Motor neuron (in vitro differentiated cells): Measurements from ENCODE around the gene LRRC45. TPM values are rescaled to one million over a fixed set of nuclear protein-coding genes. Genes with fewer than 3 reads are reported as not detected.

Experiments used
- ATAC-seq, 8 experiments: fragments of 200-7000 bp; cut with Tn5 transposase; replicated peaks in 6 of 8; 2 replicates each; pipeline ENCODE4 v1.8.0; 2021; ENCODE audit warnings: mild to moderate bottlenecking in 8 of 8, moderate library complexity in 8 of 8
- H3K27ac ChIP-seq, 2 donors: fragments of 250-450 bp; sonication (Bioruptor Pico); 2 replicates each; pipeline ENCODE4 v1.9.0; 2021; ENCODE audit warnings: antibody characterized with exemption in 2 of 2, mild to moderate bottlenecking in 2 of 2, moderate library complexity in 1 of 2
- H3K4me1 ChIP-seq, 2 donors: fragments of 250-450 bp; sonication (Bioruptor Pico); replicated peaks in 1 of 2; 2 replicates each; pipeline ENCODE4 v1.6.1; 2021; ENCODE audit warnings: antibody characterized with exemption in 2 of 2, mild to moderate bottlenecking in 2 of 2, moderate library complexity in 1 of 2
- H3K4me3 ChIP-seq, 5 donors: fragments of 250-450 bp; sonication (Bioruptor Pico); 2 replicates each; pipeline ENCODE4 v1.9.0; 2021; ENCODE audit warnings: antibody characterized with exemption in 5 of 5, mild to moderate bottlenecking in 5 of 5, moderate library complexity in 4 of 5
- WGBS, 10 experiments: fragments of 450-650 bp; shearing (Covaris generic); methylation state at CpG; one replicate each; pipeline ENCODE4 v1.0.0; 2022; 5-methylcytosine and 5-hydroxymethylcytosine counted together
- in situ Hi-C, 9 experiments: fragments of 400-800 bp; cut with MboI; loops; one replicate each; pipeline ENCODE4 v1.15.0; 2021; ENCODE audit warnings: low sequenced_read_pairs in 9 of 9, low pct_unique_long_range_greater_than_20kb in 2 of 9; ENCODE audit not compliant: unreplicated experiment in 9 of 9
- total RNA-seq, 8 experiments: library from RNA; unstranded; fragments of 300-600 nt; gene quantifications; 2 replicates each; pipeline versions ENCODE4 v1.2.3 to v1.2.4, GENCODE V29; 2022

Gene LRRC45
- total RNA-seq, 8 experiments from 2014 or later, result 2.8 to 18.1 (median 10.7) TPM

GRCh38 chr17:82014971-82015310 is 8.2 kb upstream of the LRRC45 start:
- Histone ChIP-seq H3K4me1 (peaks cover 13 to 21% of the 10 kb centered on the region in 2 donors), H3K27ac (no peak overlapping the region), H3K4me3 (no peak overlapping the region)
- 61 to 100% (median 83%) methylated on average over 1 to 3 of the region's 13 CpGs; no CpG with 5 or more reads in 7 of the 10 experiments for WGBS, 10 experiments
- ATAC-seq, result no peak
- in situ Hi-C loops, result no loop called here

- H3K27ac ChIP-seq, result no peak overlapping the region
- in situ Hi-C loops, result no loop called here
- peak in 4 of 8 experiments; percentile 7 to 23 (median 10) for ATAC-seq
- H3K4me1 ChIP-seq, result peaks cover 13 to 21% of the 10 kb centered on the region in 2 donors
- 73% methylated on average over 3 of the region's 24 CpGs; no CpG with 5 or more reads in 9 of the 10 experiments for WGBS, 10 experiments
- H3K4me3 ChIP-seq, result no peak overlapping the region
These were observed 7.7 kb upstream of the LRRC45 start for GRCh38 chr17:82015311-82015971.

GRCh38 chr17:82016061-82016874 is 6.8 kb upstream of the LRRC45 start:
- 0% methylated on average over 1 of the region's 28 CpGs; no CpG with 5 or more reads in 9 of the 10 experiments for WGBS, 10 experiments
- H3K4me1 ChIP-seq, result peaks cover 14 to 22% of the 10 kb centered on the region in 2 donors
- H3K4me3 ChIP-seq, result no peak overlapping the region
- in situ Hi-C loops, result no loop called here
- H3K27ac ChIP-seq, result no peak overlapping the region
- no peak for ATAC-seq

- peaks cover 21 to 28% of the 10 kb centered on the region in 2 donors for H3K4me1 ChIP-seq
- no peak overlapping the region for H3K27ac ChIP-seq
- in situ Hi-C loops, result no loop called here
- H3K4me3 ChIP-seq, result no peak overlapping the region
- ATAC-seq, result no peak
- 100% methylated on average over 1 of the region's 24 CpGs; no CpG with 5 or more reads in 8 of the 10 experiments for WGBS, 10 experiments
These were observed 6.1 kb upstream of the LRRC45 start for GRCh38 chr17:82016875-82017459.

GRCh38 chr17:82017612-82018151 is 5.4 kb upstream of the LRRC45 start:
- H3K27ac ChIP-seq, result no peak overlapping the region
- in situ Hi-C loops, result no loop called here
- no peak for ATAC-seq
- 50 to 77% (median 70%) methylated on average over 2 to 3 of the region's 13 CpGs; no CpG with 5 or more reads in 7 of the 10 experiments for WGBS, 10 experiments
- H3K4me3 ChIP-seq, result no peak overlapping the region
- H3K4me1 ChIP-seq, result peaks cover 16 to 21% of the 10 kb centered on the region in 2 donors

GRCh38 chr17:82018152-82018988 is 4.7 kb upstream of the LRRC45 start:
- Histone ChIP-seq H3K4me3 (no peak overlapping the region), H3K4me1 (peaks cover 9 to 14% of the 10 kb centered on the region in 2 donors), H3K27ac (no peak overlapping the region)
- ATAC-seq, result no peak
- in situ Hi-C loops, result no loop called here
- 40 to 100% (median 78%) methylated on average over 1 to 9 of the region's 19 CpGs; no CpG with 5 or more reads in 3 of the 10 experiments for WGBS, 10 experiments

GRCh38 chr17:82018989-82019689 is 4.0 kb upstream of the LRRC45 start:
- no peak overlapping the region for H3K4me3 ChIP-seq
- peaks cover 13 to 16% of the 10 kb centered on the region in 2 donors for H3K4me1 ChIP-seq
- H3K27ac ChIP-seq, result no peak overlapping the region
- in situ Hi-C loops, result no loop called here
- ATAC-seq, result no peak
- WGBS, 10 experiments, result 78 to 100% (median 97%) methylated on average over 2 to 13 of the region's 33 CpGs; no CpG with 5 or more reads in 7 of the 10 experiments

GRCh38 chr17:82019690-82020571 is 3.2 kb upstream of the LRRC45 start:
- H3K4me3 ChIP-seq, result no peak overlapping the region
- ATAC-seq, result no peak
- 72 to 89% (median 80%) methylated on average over 1 to 6 of the region's 34 CpGs; no CpG with 5 or more reads in 7 of the 10 experiments for WGBS, 10 experiments
- no peak overlapping the region for H3K27ac ChIP-seq
- in situ Hi-C loops, result no loop called here
- H3K4me1 ChIP-seq, result peaks cover 14 to 19% of the 10 kb centered on the region in 2 donors

GRCh38 chr17:82020572-82021106 is 2.5 kb upstream of the LRRC45 start:
- in situ Hi-C loops, result no loop called here
- 60 to 89% methylated on average over 1 to 7 of the region's 14 CpGs; no CpG with 5 or more reads in 8 of the 10 experiments for WGBS, 10 experiments
- H3K27ac ChIP-seq, result no peak overlapping the region
- no peak for ATAC-seq
- no peak overlapping the region for H3K4me3 ChIP-seq
- peaks cover 14 to 15% of the 10 kb centered on the region in 2 donors for H3K4me1 ChIP-seq

GRCh38 chr17:82021107-82021899 is 1.8 kb upstream of the LRRC45 start:
- ATAC-seq, result peak in 2 of 8 experiments; percentile 2 to 4
- Histone ChIP-seq H3K27ac (no peak overlapping the region), H3K4me3 (peak overlapping the region; percentile 86 to 96 (median 93)), H3K4me1 (peaks cover 14% of the 10 kb centered on the region in 2 donors)
- in situ Hi-C loops, result no loop called here
- 0 to 50% (median 17%) methylated on average over 1 to 2 of the region's 25 CpGs; no CpG with 5 or more reads in 5 of the 10 experiments for WGBS, 10 experiments
